A549 (cell line): ENCODE measurements around the gene PDE1C. TPM values are rescaled to one million over a fixed set of nuclear protein-coding genes. Genes with fewer than 3 reads are reported as not detected.

Experiments
- ATAC-seq, 2 experiments: fragments of 200-7000 bp in 1 of 2; fragments of >200 bp in 1 of 2; cut with Nextera tagmentation in 1 of 2; cut with Tn5 transposase in 1 of 2; 3 replicates each; pipeline versions ENCODE4 v1.8.0 to v1.9.1; 2018 to 2020; ENCODE audit warnings: mild to moderate bottlenecking in 1 of 2, moderate library complexity in 1 of 2
- CTCF ChIA-PET: fragments of 300-600 bp; sonication (Branson Sonifier 250); formaldehyde crosslinking; extraction: SDS; loops from one replicate; lab custom pipeline; 2021; ENCODE audit warnings: antibody characterized with exemption, inconsistent platforms; lab: Yijun Ruan, JAX
- POLR2A ChIA-PET: fragments of 350-600 bp; formaldehyde crosslinking; extraction: SDS; loops from one replicate; lab custom pipeline; 2021; ENCODE audit warnings: antibody characterized with exemption, inconsistent platforms; lab: Yijun Ruan, JAX
- DNase-seq, 2 experiments: peaks; one replicate each; pipeline versions ENCODE4 v3.0.0 to v3.0.0-alpha.2; 2011 to 2016; ENCODE audit warnings: low read depth in 1 of 2, low spot score in 1 of 2
- FAIRE-seq: peaks from 2 replicates; lab custom pipeline; 2011; peaks lifted over from hg19 to GRCh38; lab: Jason Lieb, UNC
- H3K27ac ChIP-seq, 2 experiments: fragments of >200 bp; sonication (Bioruptor Twin); formaldehyde crosslinking; 3 replicates each; pipeline ENCODE4 v1.5.1; 2016 to 2017
- H3K4me1 ChIP-seq: fragments of >200 bp; sonication (Bioruptor Twin); formaldehyde crosslinking; 3 replicates; pipeline ENCODE4 v1.6.1; 2016
- H3K4me2 ChIP-seq: fragments of >200 bp; sonication (Bioruptor Twin); formaldehyde crosslinking; 3 replicates; pipeline ENCODE4 v1.6.1; 2016
- H3K4me3 ChIP-seq: fragments of >200 bp; sonication (Bioruptor Twin); formaldehyde crosslinking; 3 replicates; pipeline ENCODE4 v1.5.1; 2016
- H3K9me3 ChIP-seq: fragments of >200 bp; sonication (Bioruptor Twin); formaldehyde crosslinking; 3 replicates; pipeline ENCODE4 v1.6.1; 2016
- BCL3 ChIP-seq: fragments of >200 bp; sonication (Bioruptor Twin); formaldehyde crosslinking; IDR thresholded peaks from 3 replicates; pipeline ENCODE4 v1.6.1; 2016
- CEBPB ChIP-seq, 2 experiments: fragments of >200 bp in 1 of 2; sonication (Bioruptor Twin) in 1 of 2; formaldehyde crosslinking in 1 of 2; IDR thresholded peaks; 2 replicates each; pipeline ENCODE4 v1.6.1; 2012 to 2016
- CHD2 ChIP-seq: fragments of 150-350 bp; IDR thresholded peaks from 2 replicates; pipeline ENCODE4 v1.6.1; 2014; ENCODE audit warnings: low read length; ENCODE audit not compliant: partially characterized antibody
- CHD4 ChIP-seq: fragments of 200-600 bp; sonication (generic); IDR thresholded peaks from 2 replicates; pipeline ENCODE4 v1.6.1; 2016; ENCODE audit warnings: antibody characterized with exemption, mild to moderate bottlenecking, borderline replicate concordance
- EP300 ChIP-seq, 2 experiments: fragments of >200 bp; sonication (Bioruptor Twin); formaldehyde crosslinking; IDR thresholded peaks; 2 replicates in 1 of 2; 3 replicates in 1 of 2; pipeline ENCODE4 v1.6.1; 2016 to 2017
- ESRRA ChIP-seq: fragments of 150-350 bp; IDR thresholded peaks from 2 replicates; pipeline ENCODE4 v1.6.1; 2014; ENCODE audit warnings: mild to moderate bottlenecking, low read length, borderline replicate concordance
- FOSB ChIP-seq: fragments of 250-450 bp; sonication (Bioruptor Pico); IDR thresholded peaks from 2 replicates; pipeline ENCODE4 v1.5.0; 2020; ENCODE audit warnings: mild to moderate bottlenecking, moderate library complexity
- FOXS1 ChIP-seq: fragments of 250-450 bp; sonication (Bioruptor Pico); IDR thresholded peaks from 2 replicates; pipeline ENCODE4 v1.5.0; 2020; ENCODE audit warnings: mild to moderate bottlenecking, moderate library complexity
- GATA3 ChIP-seq: IDR thresholded peaks from 2 replicates; pipeline ENCODE4 v1.6.1; 2012; ENCODE audit warnings: borderline replicate concordance
- HDAC2 ChIP-seq: fragments of 200-600 bp; sonication (generic); IDR thresholded peaks from 2 replicates; pipeline ENCODE4 v1.6.1; 2016
- HEYL ChIP-seq: fragments of 250-450 bp; sonication (Bioruptor Pico); IDR thresholded peaks from 2 replicates; pipeline ENCODE4 v1.8.0; 2021; ENCODE audit warnings: mild to moderate bottlenecking, moderate library complexity
- HOXA7 ChIP-seq: fragments of 250-450 bp; sonication (Bioruptor Pico); IDR thresholded peaks from 2 replicates; pipeline ENCODE4 v1.5.0; 2020; ENCODE audit warnings: mild to moderate bottlenecking, moderate library complexity
- JUNB ChIP-seq: fragments of >200 bp; sonication (Bioruptor Twin); formaldehyde crosslinking; IDR thresholded peaks from 2 replicates; pipeline ENCODE4 v1.6.1; 2016
- PHF8 ChIP-seq: fragments of 200-600 bp; sonication (generic); IDR thresholded peaks from 2 replicates; pipeline ENCODE4 v1.6.1; 2016; ENCODE audit warnings: low read depth, mild to moderate bottlenecking, antibody characterized with exemption, moderate library complexity, borderline replicate concordance
- RNF2 ChIP-seq: fragments of 200-600 bp; sonication (generic); IDR thresholded peaks from 2 replicates; pipeline ENCODE4 v1.6.1; 2016; ENCODE audit warnings: low read depth, mild to moderate bottlenecking, antibody characterized with exemption, moderate library complexity, borderline replicate concordance
- SMC3 ChIP-seq: fragments of >200 bp; sonication (Bioruptor Twin); formaldehyde crosslinking; IDR thresholded peaks from 3 replicates; pipeline ENCODE4 v1.6.1; 2018; ENCODE audit warnings: inconsistent platforms
- SREBF2 ChIP-seq: fragments of 450-650 bp; IDR thresholded peaks from 2 replicates; pipeline ENCODE4 v1.6.1; 2014; ENCODE audit warnings: mild to moderate bottlenecking, moderate library complexity
- ZNF302 ChIP-seq: fragments of 250-450 bp; sonication (Bioruptor Pico); IDR thresholded peaks from 2 replicates; pipeline ENCODE4 v1.9.0; 2021; ENCODE audit warnings: inconsistent platforms, mild to moderate bottlenecking, moderate library complexity
- ZSCAN20 ChIP-seq: fragments of 250-450 bp; sonication (Bioruptor Pico); IDR thresholded peaks from 2 replicates; pipeline ENCODE4 v1.8.0; 2022; ENCODE audit warnings: mild to moderate bottlenecking, moderate library complexity
- WGBS: methylation state at CpG from one replicate; pipeline ENCODE4 v1.1.6; 2017; ENCODE audit errors: missing lambda C conversion rate; 5-methylcytosine and 5-hydroxymethylcytosine counted together
- polyA plus RNA-seq, 4 experiments: library from polyadenylated mRNA; depleted of rRNA in 3 of 4; stranded (reverse); fragments of >200 nt; fragmentation: RNase III in 1 of 4; extraction: RNeasy Plus Mini Kit Qiagen cat#74134 plus additional on column Dnase treatment in 1 of 4; gene quantifications; 2 replicates in 3 of 4; 3 replicates in 1 of 4; pipeline ENCODE4 v1.2.3, GENCODE V29; 2011 to 2017
- TF ChIP-seq, protein P1 (sequence below): IDR thresholded peaks from 2 replicates; pipeline ENCODE4 v1.6.1; 2012; ENCODE audit warnings: low read depth, borderline replicate concordance
- TF ChIP-seq, protein P2 (sequence below): IDR thresholded peaks from 2 replicates; pipeline ENCODE4 v1.6.1; 2012
- TF ChIP-seq, protein P3 (sequence below): fragments of 450-650 bp; IDR thresholded peaks from 2 replicates; pipeline ENCODE4 v1.6.1; 2014; ENCODE audit warnings: antibody characterized with exemption
- TF ChIP-seq, protein P4 (sequence below): fragments of >200 bp; sonication (Bioruptor Twin); formaldehyde crosslinking; IDR thresholded peaks from 3 replicates; pipeline ENCODE4 v1.5.1; 2016

PDE1C gene
- polyA plus RNA-seq, 2 of the 4 experiments (the other 2 are of a cell fraction): 8.0 to 11.0 TPM

DNA sequence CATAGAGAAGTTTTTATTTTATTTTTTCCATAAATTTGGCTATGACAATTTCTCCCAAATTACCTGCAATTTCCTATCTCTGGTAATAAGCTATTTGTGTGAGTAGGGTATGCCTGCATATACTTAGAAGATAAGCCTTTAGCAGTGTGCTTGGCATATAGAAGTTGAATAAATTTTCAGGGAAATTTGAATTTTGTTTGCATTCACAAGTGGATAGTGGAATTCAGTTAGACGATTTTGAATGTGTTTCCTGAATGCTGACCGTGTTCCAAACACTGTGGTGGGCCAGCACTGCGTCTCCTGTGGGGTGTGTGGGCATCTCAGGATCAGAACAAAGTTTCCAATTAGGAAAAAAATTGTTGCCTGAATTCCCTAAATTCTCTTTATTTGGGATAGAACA is 283.9 kb downstream of the PDE1C start:
- Histone ChIP-seq H3K27ac (no peak overlapping the region), H3K9me3 (no peaks in the 10 kb centered on the region), H3K4me2 (no peak overlapping the region), H3K4me1 (no peaks in the 10 kb centered on the region), H3K4me3 (no peak overlapping the region)
- WGBS: 82% methylated on average over 3 of the region's 3 CpGs
- FAIRE-seq: no peak
- ChIA-PET CTCF (no interaction called here), POLR2A (no interaction called here)
- ATAC-seq: no peak
- DNase-seq: no peak
- TF ChIP-seq SREBF2 (no peak), CHD2 (no peak), CHD4 (no peak), ESRRA (no peak), ZSCAN20 (no peak), ZNF302 (CRISPR knock-in tag) (no peak)
- TF ChIP-seq, protein P1, sequence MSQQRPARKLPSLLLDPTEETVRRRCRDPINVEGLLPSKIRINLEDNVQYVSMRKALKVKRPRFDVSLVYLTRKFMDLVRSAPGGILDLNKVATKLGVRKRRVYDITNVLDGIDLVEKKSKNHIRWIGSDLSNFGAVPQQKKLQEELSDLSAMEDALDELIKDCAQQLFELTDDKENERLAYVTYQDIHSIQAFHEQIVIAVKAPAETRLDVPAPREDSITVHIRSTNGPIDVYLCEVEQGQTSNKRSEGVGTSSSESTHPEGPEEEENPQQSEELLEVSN: no peak
- TF ChIP-seq, protein P2, sequence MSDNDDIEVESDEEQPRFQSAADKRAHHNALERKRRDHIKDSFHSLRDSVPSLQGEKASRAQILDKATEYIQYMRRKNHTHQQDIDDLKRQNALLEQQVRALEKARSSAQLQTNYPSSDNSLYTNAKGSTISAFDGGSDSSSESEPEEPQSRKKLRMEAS: no peak
- TF ChIP-seq, protein P3, sequence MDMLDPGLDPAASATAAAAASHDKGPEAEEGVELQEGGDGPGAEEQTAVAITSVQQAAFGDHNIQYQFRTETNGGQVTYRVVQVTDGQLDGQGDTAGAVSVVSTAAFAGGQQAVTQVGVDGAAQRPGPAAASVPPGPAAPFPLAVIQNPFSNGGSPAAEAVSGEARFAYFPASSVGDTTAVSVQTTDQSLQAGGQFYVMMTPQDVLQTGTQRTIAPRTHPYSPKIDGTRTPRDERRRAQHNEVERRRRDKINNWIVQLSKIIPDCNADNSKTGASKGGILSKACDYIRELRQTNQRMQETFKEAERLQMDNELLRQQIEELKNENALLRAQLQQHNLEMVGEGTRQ: no peak

- ATAC-seq (no peak), DNase-seq (no peak), FAIRE-seq (no peak)
- ChIA-PET POLR2A (no interaction called here), CTCF (interaction anchor here (6.1 kb wide), 1 partner anchor 418 kb away, joined by 44 read pairs; no protein-coding TSS in a partner anchor)
- TF ChIP-seq FOSB (CRISPR knock-in tag) (no peak), HOXA7 (CRISPR knock-in tag) (no peak), HDAC2 (no peak), EP300 (IDR thresholded peaks at IDR 0.05) (no peak), PHF8 (no peak), BCL3 (no peak), CEBPB (IDR thresholded peaks at IDR 0.05) (no peak), RNF2 (no peak), GATA3 (no peak), FOXS1 (no peak), HEYL (CRISPR knock-in tag) (no peak), JUNB (no peak), CHD4 (no peak), SMC3 (no peak)
- TF ChIP-seq, protein P4, sequence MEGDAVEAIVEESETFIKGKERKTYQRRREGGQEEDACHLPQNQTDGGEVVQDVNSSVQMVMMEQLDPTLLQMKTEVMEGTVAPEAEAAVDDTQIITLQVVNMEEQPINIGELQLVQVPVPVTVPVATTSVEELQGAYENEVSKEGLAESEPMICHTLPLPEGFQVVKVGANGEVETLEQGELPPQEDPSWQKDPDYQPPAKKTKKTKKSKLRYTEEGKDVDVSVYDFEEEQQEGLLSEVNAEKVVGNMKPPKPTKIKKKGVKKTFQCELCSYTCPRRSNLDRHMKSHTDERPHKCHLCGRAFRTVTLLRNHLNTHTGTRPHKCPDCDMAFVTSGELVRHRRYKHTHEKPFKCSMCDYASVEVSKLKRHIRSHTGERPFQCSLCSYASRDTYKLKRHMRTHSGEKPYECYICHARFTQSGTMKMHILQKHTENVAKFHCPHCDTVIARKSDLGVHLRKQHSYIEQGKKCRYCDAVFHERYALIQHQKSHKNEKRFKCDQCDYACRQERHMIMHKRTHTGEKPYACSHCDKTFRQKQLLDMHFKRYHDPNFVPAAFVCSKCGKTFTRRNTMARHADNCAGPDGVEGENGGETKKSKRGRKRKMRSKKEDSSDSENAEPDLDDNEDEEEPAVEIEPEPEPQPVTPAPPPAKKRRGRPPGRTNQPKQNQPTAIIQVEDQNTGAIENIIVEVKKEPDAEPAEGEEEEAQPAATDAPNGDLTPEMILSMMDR: no peak
- H3K4me2 ChIP-seq: no peak overlapping the region
- no peak overlapping the region for H3K27ac ChIP-seq
- WGBS: 84% methylated on average over 2 of the region's 2 CpGs
- no peaks in the 10 kb centered on the region for H3K4me1 ChIP-seq
- no peaks in the 10 kb centered on the region for H3K9me3 ChIP-seq
- H3K4me3 ChIP-seq: no peak overlapping the region
Observed at GRCh38 chr7:31785101-31785500, 285.1 kb downstream of the PDE1C start.
